GM12878 (cell line): ENCODE data around the gene SORCS2. TPM values are rescaled to one million over a fixed set of nuclear protein-coding genes. Genes with fewer than 3 reads are reported as not detected.

Source experiments
- ATAC-seq: fragments of 200-7000 bp; cut with Tn5 transposase; 3 replicates; pipeline ENCODE4 v1.9.1; 2020; ENCODE audit warnings: mild to moderate bottlenecking, moderate library complexity
- BruUV-seq: library from RNA; stranded (reverse); fragments of 400-500 nt; replicated peaks from 2 replicates; lab custom pipeline; 2021; lab: Mats Ljungman, UMichigan
- CTCF ChIA-PET: fragments of 300-600 bp; sonication (Branson Sonifier 250); formaldehyde crosslinking; extraction: SDS; loops from one replicate; lab custom pipeline; 2021; ENCODE audit warnings: inconsistent platforms; lab: Yijun Ruan, JAX
- POLR2A ChIA-PET: fragments of 350-600 bp; formaldehyde crosslinking; extraction: SDS; loops from one replicate; lab custom pipeline; 2021; ENCODE audit warnings: inconsistent platforms; lab: Charles Lee
- RAD21 ChIA-PET: fragments of 300-600 bp; sonication (Branson Sonifier 250); formaldehyde crosslinking; loops from one replicate; lab custom pipeline; 2023; ENCODE audit warnings: antibody characterized with exemption; ENCODE audit not compliant: unreplicated experiment; lab: Charles Lee
- SMC1A ChIA-PET: fragments of 300-600 bp; sonication (Branson Sonifier 250); formaldehyde crosslinking; loops from one replicate; lab custom pipeline; 2023; ENCODE audit not compliant: unreplicated experiment, uncharacterized antibody; lab: Charles Lee
- DNase-seq: peaks from one replicate; pipeline ENCODE4 v3.0.0-alpha.2; 2011; ENCODE audit warnings: low read depth, low spot score
- FAIRE-seq: peaks from 3 replicates; lab custom pipeline; 2011; peaks lifted over from hg19 to GRCh38; lab: Jason Lieb, UNC
- H2AFZ ChIP-seq: 2 replicates; pipeline ENCODE4 v1.6.0; 2011; ENCODE audit warnings: low read depth, low read length, control low read depth; ENCODE audit not compliant: control insufficient read depth
- H3K27ac ChIP-seq: 2 replicates; pipeline ENCODE4 v1.5.1; 2011; ENCODE audit warnings: control low read depth; ENCODE audit not compliant: control insufficient read depth, insufficient read depth
- H3K27me3 ChIP-seq, 2 experiments: replicated peaks in 1 of 2; 2 replicates each; pipeline versions ENCODE4 v1.6.0 to v1.6.1; 2011; ENCODE audit warnings: low read length in 1 of 2; ENCODE audit not compliant: control insufficient read depth in 2 of 2, insufficient read depth in 2 of 2
- H3K36me3 ChIP-seq, 2 experiments: 2 replicates each; pipeline ENCODE4 v1.5.1; 2011; ENCODE audit warnings: low read length in 1 of 2; ENCODE audit not compliant: control insufficient read depth in 2 of 2, insufficient read depth in 2 of 2
- H3K4me1 ChIP-seq: 2 replicates; pipeline ENCODE4 v1.6.1; 2011; ENCODE audit warnings: mild to moderate bottlenecking, low read length, moderate library complexity, mixed read lengths; ENCODE audit not compliant: control insufficient read depth, insufficient read depth
- H3K4me2 ChIP-seq: 2 replicates; pipeline ENCODE4 v1.6.0; 2011; ENCODE audit warnings: control low read depth; ENCODE audit not compliant: control insufficient read depth, insufficient read depth
- H3K4me3 ChIP-seq: fragments of 200-600 bp; sonication (generic); 2 replicates; pipeline ENCODE4 v1.5.1; 2016
- H3K79me2 ChIP-seq: 2 replicates; pipeline ENCODE4 v1.6.0; 2011; ENCODE audit warnings: low read length; ENCODE audit not compliant: control insufficient read depth, insufficient read depth
- H3K9ac ChIP-seq: 2 replicates; pipeline ENCODE4 v1.8.0; 2011; ENCODE audit warnings: low read length, control low read depth, mixed read lengths; ENCODE audit not compliant: control insufficient read depth, insufficient read depth
- H3K9me3 ChIP-seq: replicated peaks from 3 replicates; pipeline ENCODE4 v1.5.1; 2011; ENCODE audit warnings: mild to moderate bottlenecking, low read length; ENCODE audit not compliant: control insufficient read depth, insufficient read depth
- H4K20me1 ChIP-seq: 2 replicates; pipeline ENCODE4 v1.6.0; 2011; ENCODE audit not compliant: control insufficient read depth, insufficient read depth
- ESRRA ChIP-seq: IDR thresholded peaks from 2 replicates; pipeline ENCODE4 v1.6.1; 2012; ENCODE audit warnings: mild to moderate bottlenecking, low read length, improper control_type of control experiment
- FOXK2 ChIP-seq: fragments of 450-650 bp; IDR thresholded peaks from 2 replicates; pipeline ENCODE4 v1.6.1; 2017; ENCODE audit warnings: mild to moderate bottlenecking, moderate library complexity
- HDAC2 ChIP-seq: fragments of 200-600 bp; sonication (generic); IDR thresholded peaks from 2 replicates; pipeline ENCODE4 v1.6.1; 2017
- IRF3 ChIP-seq: fragments of 450-650 bp; IDR thresholded peaks from 2 replicates; pipeline ENCODE4 v1.6.1; 2014; ENCODE audit warnings: mild to moderate bottlenecking
- RFX5 ChIP-seq: IDR thresholded peaks from 2 replicates; pipeline ENCODE4 v1.6.1; 2011; ENCODE audit warnings: low read depth, low read length, improper control_type of control experiment
- SMC3 ChIP-seq: IDR thresholded peaks from 2 replicates; pipeline ENCODE4 v1.6.1; 2011; ENCODE audit warnings: low read length, improper control_type of control experiment, borderline replicate concordance
- STAT3 ChIP-seq: IDR thresholded peaks from 2 replicates; pipeline ENCODE4 v1.6.1; 2011; ENCODE audit warnings: low read depth, low read length, improper control_type of control experiment
- USF1 ChIP-seq: IDR thresholded peaks from 2 replicates; pipeline ENCODE4 v1.6.1; 2011; ENCODE audit warnings: borderline replicate concordance, low read depth, mild to moderate bottlenecking, moderate library complexity, mixed read lengths, low read length; ENCODE audit not compliant: insufficient read depth; ENCODE audit errors: extremely low read length
- ZNF217 ChIP-seq: fragments of 450-650 bp; IDR thresholded peaks from 2 replicates; pipeline ENCODE4 v1.6.1; 2017; ENCODE audit warnings: antibody characterized with exemption, mild to moderate bottlenecking
- WGBS: methylation state at CpG from one replicate; pipeline ENCODE4 v1.1.6; 2016; ENCODE audit warnings: low lambda C conversion rate; ENCODE audit not compliant: insufficient replicate concordance, insufficient coverage; ENCODE audit errors: missing lambda C conversion rate; 5-methylcytosine and 5-hydroxymethylcytosine counted together
- in situ Hi-C: fragments of 300-500 bp; cut with MboI; formaldehyde crosslinking; loops from 9 replicates; pipeline ENCODE4 v1.14.3; 2018; ENCODE audit warnings: mixed read lengths
- intact Hi-C: fragments of 100-400 bp; cut with micrococcal nuclease; formaldehyde crosslinking; loops from one replicate; pipeline ENCODE4 v1.14.2; 2022; ENCODE audit not compliant: unreplicated experiment
- polyA plus RNA-seq, 11 experiments: library from polyadenylated mRNA; depleted of rRNA in 4 of 11; unstranded in 6 of 11; stranded (reverse) in 5 of 11; fragments of >200 nt; fragmentation: Nextera tagmentation in 4 of 11; fragmentation: Illumina TruSeq in 1 of 11; extraction: Ambion mirVana in 4 of 11; extraction: Trizol in 1 of 11; gene quantifications; 1 replicate in 1 of 11; 2 replicates in 10 of 11; pipeline versions ENCODE4 v1.2.1 to v1.2.3, GENCODE V29; 2011 to 2016; ENCODE audit warnings: inconsistent platforms in 2 of 11, missing spikeins in 2 of 11, low read depth in 1 of 11
- total RNA-seq, 4 experiments: library from RNA; depleted of rRNA in 3 of 4; stranded (reverse); fragments of >200 nt in 3 of 4; fragmentation: Illumina TruSeq in 1 of 4; extraction: Trizol in 1 of 4; gene quantifications; 2 replicates each; pipeline versions ENCODE4 v1.2.1 to v1.2.3, GENCODE V29; 2013 to 2021

SORCS2 gene
- total and polyA plus RNA-seq, 10 of the 15 experiments (the other 5 are each of a cell fraction or from before 2014, with no cell fraction given), result 0.01 to 0.15 (median 0.05) TPM; not detected in 5

- Histone ChIP-seq H3K9ac (no peak overlapping the region), H3K36me3 (no peaks in the 10 kb centered on the region), H3K79me2 (no peaks in the 10 kb centered on the region), H4K20me1 (no peaks in the 10 kb centered on the region), H3K4me1 (no peaks in the 10 kb centered on the region), H3K4me2 (no peak overlapping the region), H3K9me3 (no peaks in the 10 kb centered on the region), H3K27ac (no peak overlapping the region), H2AFZ (no peak overlapping the region), H3K27me3 (no peaks in the 10 kb centered on the region), H3K4me3 (no peak overlapping the region)
- POLR2A ChIA-PET, result no interaction called here
- WGBS, result 46% methylated on average over 7 of the region's 7 CpGs
- in situ Hi-C loops (no loop called here), intact Hi-C loops (no loop called here)
- ATAC-seq (no peak), FAIRE-seq (no peak), DNase-seq (no peak)
- RAD21 ChIA-PET, result no interaction called here
- SMC1A ChIA-PET, result no interaction called here
- no peak for TF ChIP-seq ESRRA
- TF ChIP-seq SMC3, result no peak
- TF ChIP-seq USF1, result no peak
- CTCF ChIA-PET, result no interaction called here
- no TSS peak for BruUV-seq
Measured at GRCh38 chr4:7674706-7675105, 482.4 kb downstream of the SORCS2 start.

DNA sequence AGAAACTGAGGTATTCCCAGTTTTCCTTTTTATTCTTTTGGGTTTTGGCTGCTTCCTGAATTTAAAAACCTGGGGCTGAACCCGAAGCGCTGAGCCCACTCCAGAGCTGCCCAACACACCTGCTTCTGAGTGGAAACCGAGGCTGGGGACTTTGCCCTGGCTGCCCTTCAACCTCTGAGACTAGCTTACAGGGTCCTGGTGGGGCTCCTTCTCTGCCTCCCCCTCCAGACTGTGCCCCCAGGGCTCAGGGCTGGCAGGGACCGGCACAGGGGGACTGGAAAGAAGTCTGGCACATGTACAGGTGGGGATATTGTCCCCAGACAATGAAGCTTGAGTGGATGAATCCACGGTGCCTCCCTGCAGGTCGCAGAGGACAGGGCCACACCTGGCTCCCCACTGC lies 482.8 kb downstream of the SORCS2 start:
- ChIA-PET POLR2A (no interaction called here), SMC1A (no interaction called here), CTCF (no interaction called here)
- 5% methylated on average over 6 of the region's 6 CpGs for WGBS
- H3K4me1 ChIP-seq, result no peaks in the 10 kb centered on the region
- H3K9me3 ChIP-seq, result no peaks in the 10 kb centered on the region
- FAIRE-seq (no peak), DNase-seq (no peak)
- H2AFZ ChIP-seq, result no peak overlapping the region
- no TSS peak for BruUV-seq
- no peak overlapping the region for H3K4me2 ChIP-seq
- no peak overlapping the region for H3K4me3 ChIP-seq
- in situ Hi-C loops (no loop called here), intact Hi-C loops (no loop called here)
- H3K9ac ChIP-seq, result no peak overlapping the region
- no peaks in the 10 kb centered on the region for H3K27me3 ChIP-seq
- no peak for TF ChIP-seq HDAC2
- no peak for TF ChIP-seq FOXK2
- no peak for TF ChIP-seq IRF3
- no peak for TF ChIP-seq ZNF217
- no peak for TF ChIP-seq STAT3
- no peak for TF ChIP-seq SMC3
- TF ChIP-seq RFX5, result no peak
- TF ChIP-seq, all 136 proteins: peak for 0
- no peaks in the 10 kb centered on the region for H3K79me2 ChIP-seq
- H3K27ac ChIP-seq, result no peak overlapping the region
- RAD21 ChIA-PET, result no interaction called here
- no peaks in the 10 kb centered on the region for H4K20me1 ChIP-seq
- ATAC-seq, result no peak
- no peaks in the 10 kb centered on the region for H3K36me3 ChIP-seq
